ENCODE data around the gene LANCL2.

Gene LANCL2

DNA sequence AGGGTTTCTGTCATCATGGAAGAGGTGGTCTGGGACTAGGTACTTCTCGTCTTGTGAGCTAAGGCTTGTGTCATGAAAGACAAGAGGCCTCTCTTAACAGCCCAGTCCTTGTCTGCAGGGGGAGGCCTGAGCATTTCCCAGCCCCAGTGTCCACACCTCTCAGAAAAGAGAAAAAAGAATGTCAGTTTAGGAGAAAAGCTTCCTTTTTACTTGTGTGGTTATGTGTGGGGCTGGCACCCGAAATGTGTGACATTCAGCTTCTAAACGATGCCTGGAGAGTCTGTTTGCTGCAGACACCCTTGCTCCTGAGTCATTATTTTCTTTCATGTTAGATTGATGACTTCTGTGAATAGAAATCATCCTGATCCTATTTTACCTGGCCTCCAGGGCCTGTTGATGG is 67.4 kb downstream of the LANCL2 start:
- Histone ChIP-seq H3K4ac (ENCODE audit: low read depth, low read length) (no peak overlapping the region), H3K56ac (ENCODE audit: low read length) (no peak overlapping the region), H2AK5ac (ENCODE audit: low read length) (no peak overlapping the region), H4K5ac (ENCODE audit: low read length) (no peak overlapping the region), H3K27ac (ENCODE audit: low read depth, low read length) (no peak overlapping the region), H3K23ac (ENCODE audit: low read length) (no peak overlapping the region), H3K4me1 (ENCODE audit: control insufficient read depth, low read depth, low read length) (no peaks in the 10 kb centered on the region), H3K18ac (ENCODE audit: low read length) (no peak overlapping the region), H2BK15ac (replicated peaks; ENCODE audit: low read depth) (no peak overlapping the region), H3K4me2 (ENCODE audit: low read length) (no peak overlapping the region), H3K27me3 (ENCODE audit: insufficient read depth, low read length, poor library complexity) (no peaks in the 10 kb centered on the region), H3K79me1 (ENCODE audit: low read length) (no peaks in the 10 kb centered on the region), H3K79me2 (ENCODE audit: control insufficient read depth, insufficient read depth, low read length) (no peaks in the 10 kb centered on the region), H3K4me3 (ENCODE audit: low read length) (no peak overlapping the region), H2BK5ac (ENCODE audit: low read length) (no peak overlapping the region), H2BK120ac (ENCODE audit: low read depth, low read length) (no peak overlapping the region), H4K8ac (ENCODE audit: low read depth, low read length) (no peak overlapping the region), H3K36me3 (ENCODE audit: control insufficient read depth, insufficient read depth, low read length) (no peaks in the 10 kb centered on the region), H3K9ac (ENCODE audit: low read length) (no peak overlapping the region)
- WGBS (ENCODE audit: extremely low coverage, insufficient coverage, low lambda C conversion rate): no CpG with 5 or more reads among the region's 3 CpGs
- no peak for DNase-seq

- no peaks in the 10 kb centered on the region for H3K79me2 ChIP-seq (ENCODE audit: control insufficient read depth, insufficient read depth, low read length)
These were observed 68.0 kb downstream of the LANCL2 start for GRCh38 chr7:55432939-55433784.

DNA sequence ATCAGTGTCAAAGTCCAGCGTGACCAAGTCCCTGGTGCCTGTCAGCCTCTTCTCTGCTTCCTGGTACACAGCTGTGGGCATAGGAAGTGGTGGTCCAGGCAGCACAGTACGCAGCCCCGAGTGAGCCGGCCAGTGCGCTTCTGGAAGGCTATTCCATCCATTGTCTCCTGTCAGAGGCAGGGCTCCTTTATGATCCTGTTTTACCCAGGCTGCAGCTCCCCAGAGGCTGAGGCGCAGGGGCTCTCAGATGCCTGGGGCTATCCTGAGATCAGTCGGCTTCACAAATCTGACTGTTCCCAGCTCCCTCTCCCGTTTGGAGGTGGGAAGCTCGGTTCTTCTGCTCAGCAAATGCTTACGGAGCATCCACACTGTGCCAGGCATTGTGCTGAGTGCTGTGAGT is 70.3 kb downstream of the LANCL2 start:
- Histone ChIP-seq H3K18ac (ENCODE audit: low read length) (no peak overlapping the region), H4K8ac (ENCODE audit: low read depth, low read length) (no peak overlapping the region), H3K4ac (ENCODE audit: low read depth, low read length) (no peak overlapping the region), H2BK120ac (ENCODE audit: low read depth, low read length) (no peak overlapping the region), H3K27me3 (ENCODE audit: insufficient read depth, low read length, poor library complexity) (no peaks in the 10 kb centered on the region), H3K27ac (ENCODE audit: low read depth, low read length) (no peak overlapping the region), H2AK5ac (ENCODE audit: low read length) (no peak overlapping the region), H2BK5ac (ENCODE audit: low read length) (no peak overlapping the region), H2BK15ac (replicated peaks; ENCODE audit: low read depth) (no peak overlapping the region), H3K23ac (ENCODE audit: low read length) (no peak overlapping the region), H3K56ac (ENCODE audit: low read length) (no peak overlapping the region), H4K5ac (ENCODE audit: low read length) (no peak overlapping the region), H3K4me2 (ENCODE audit: low read length) (no peak overlapping the region), H3K9ac (ENCODE audit: low read length) (no peak overlapping the region), H3K79me2 (ENCODE audit: control insufficient read depth, insufficient read depth, low read length) (no peaks in the 10 kb centered on the region), H3K36me3 (ENCODE audit: control insufficient read depth, insufficient read depth, low read length) (no peaks in the 10 kb centered on the region), H3K4me3 (ENCODE audit: low read length) (no peak overlapping the region), H3K4me1 (ENCODE audit: control insufficient read depth, low read depth, low read length) (no peaks in the 10 kb centered on the region), H3K79me1 (ENCODE audit: low read length) (no peaks in the 10 kb centered on the region)
- DNase-seq: no peak
- WGBS (ENCODE audit: extremely low coverage, insufficient coverage, low lambda C conversion rate): no CpG with 5 or more reads among the region's 10 CpGs

More at GRCh38 chr7:55432939-55433784, 68.0 kb downstream of the LANCL2 start:
- Histone ChIP-seq H3K18ac (ENCODE audit: low read length) (no peak overlapping the region), H2AK5ac (ENCODE audit: low read length) (no peak overlapping the region), H3K4ac (ENCODE audit: low read depth, low read length) (no peak overlapping the region), H3K9ac (ENCODE audit: low read length) (no peak overlapping the region), H3K4me1 (ENCODE audit: control insufficient read depth, low read depth, low read length) (no peaks in the 10 kb centered on the region), H2BK120ac (ENCODE audit: low read depth, low read length) (no peak overlapping the region), H3K27ac (ENCODE audit: low read depth, low read length) (no peak overlapping the region), H3K4me2 (ENCODE audit: low read length) (no peak overlapping the region), H3K23ac (ENCODE audit: low read length) (no peak overlapping the region), H2BK5ac (ENCODE audit: low read length) (no peak overlapping the region), H3K79me1 (ENCODE audit: low read length) (no peaks in the 10 kb centered on the region), H3K4me3 (ENCODE audit: low read length) (no peak overlapping the region), H3K36me3 (ENCODE audit: control insufficient read depth, insufficient read depth, low read length) (no peaks in the 10 kb centered on the region), H3K56ac (ENCODE audit: low read length) (no peak overlapping the region), H4K5ac (ENCODE audit: low read length) (no peak overlapping the region), H2BK15ac (replicated peaks; ENCODE audit: low read depth) (no peak overlapping the region), H3K27me3 (ENCODE audit: insufficient read depth, low read length, poor library complexity) (no peaks in the 10 kb centered on the region), H4K8ac (ENCODE audit: low read depth, low read length) (no peak overlapping the region)
- peak; percentile 81 for DNase-seq
- WGBS (ENCODE audit: extremely low coverage, insufficient coverage, low lambda C conversion rate): no CpG with 5 or more reads among the region's 13 CpGs

GRCh38 chr7:55436457-55436856 is 71.3 kb downstream of the LANCL2 start:
- no CpG with 5 or more reads among the region's 10 CpGs for WGBS (ENCODE audit: extremely low coverage, insufficient coverage, low lambda C conversion rate)
- Histone ChIP-seq H3K36me3 (ENCODE audit: control insufficient read depth, insufficient read depth, low read length) (no peaks in the 10 kb centered on the region), H2AK5ac (ENCODE audit: low read length) (no peak overlapping the region), H4K5ac (ENCODE audit: low read length) (no peak overlapping the region), H3K23ac (ENCODE audit: low read length) (no peak overlapping the region), H3K27me3 (ENCODE audit: insufficient read depth, low read length, poor library complexity) (no peaks in the 10 kb centered on the region), H3K4me2 (ENCODE audit: low read length) (no peak overlapping the region), H4K8ac (ENCODE audit: low read depth, low read length) (no peak overlapping the region), H3K4me1 (ENCODE audit: control insufficient read depth, low read depth, low read length) (no peaks in the 10 kb centered on the region), H3K9ac (ENCODE audit: low read length) (no peak overlapping the region), H3K27ac (ENCODE audit: low read depth, low read length) (no peak overlapping the region), H3K56ac (ENCODE audit: low read length) (no peak overlapping the region), H3K4ac (ENCODE audit: low read depth, low read length) (no peak overlapping the region), H2BK120ac (ENCODE audit: low read depth, low read length) (no peak overlapping the region), H2BK15ac (replicated peaks; ENCODE audit: low read depth) (no peak overlapping the region), H3K4me3 (ENCODE audit: low read length) (no peak overlapping the region), H3K18ac (ENCODE audit: low read length) (no peak overlapping the region), H3K79me1 (ENCODE audit: low read length) (no peaks in the 10 kb centered on the region), H2BK5ac (ENCODE audit: low read length) (no peak overlapping the region), H3K79me2 (ENCODE audit: control insufficient read depth, insufficient read depth, low read length) (no peaks in the 10 kb centered on the region)
- DNase-seq: no peak

- no peak for DNase-seq
- Histone ChIP-seq H2BK15ac (replicated peaks; ENCODE audit: low read depth) (no peak overlapping the region), H3K4ac (ENCODE audit: low read depth, low read length) (no peak overlapping the region), H3K79me1 (ENCODE audit: low read length) (no peaks in the 10 kb centered on the region), H3K79me2 (ENCODE audit: control insufficient read depth, insufficient read depth, low read length) (no peaks in the 10 kb centered on the region), H2BK120ac (ENCODE audit: low read depth, low read length) (no peak overlapping the region), H4K8ac (ENCODE audit: low read depth, low read length) (no peak overlapping the region), H3K18ac (ENCODE audit: low read length) (no peak overlapping the region), H3K4me2 (ENCODE audit: low read length) (no peak overlapping the region), H2BK5ac (ENCODE audit: low read length) (no peak overlapping the region), H3K36me3 (ENCODE audit: control insufficient read depth, insufficient read depth, low read length) (no peaks in the 10 kb centered on the region), H4K5ac (ENCODE audit: low read length) (no peak overlapping the region), H2AK5ac (ENCODE audit: low read length) (no peak overlapping the region), H3K23ac (ENCODE audit: low read length) (no peak overlapping the region), H3K56ac (ENCODE audit: low read length) (no peak overlapping the region), H3K4me3 (ENCODE audit: low read length) (no peak overlapping the region), H3K4me1 (ENCODE audit: control insufficient read depth, low read depth, low read length) (no peaks in the 10 kb centered on the region), H3K27me3 (ENCODE audit: insufficient read depth, low read length, poor library complexity) (no peaks in the 10 kb centered on the region), H3K27ac (ENCODE audit: low read depth, low read length) (no peak overlapping the region), H3K9ac (ENCODE audit: low read length) (no peak overlapping the region)
- WGBS (ENCODE audit: extremely low coverage, insufficient coverage, low lambda C conversion rate): no CpG with 5 or more reads among the region's 1 CpG
These were observed 72.2 kb downstream of the LANCL2 start for GRCh38 chr7:55437375-55437774.
